AG04450 (cell line): ENCODE measurements around the gene PALM2AKAP2. TPM values are rescaled to one million over a fixed set of nuclear protein-coding genes. Genes with fewer than 3 reads are reported as not detected.

ENCODE experiments used
- CTCF ChIA-PET: fragments of 300-600, 350-600 bp; formaldehyde crosslinking; extraction: SDS; loops from one replicate; lab custom pipeline; 2022; ENCODE audit warnings: antibody characterized with exemption, inconsistent platforms; lab: Charles Lee
- POLR2A ChIA-PET: fragments of 350-600 bp; formaldehyde crosslinking; extraction: SDS; loops from one replicate; lab custom pipeline; 2021; ENCODE audit warnings: antibody characterized with exemption, inconsistent platforms; lab: Yijun Ruan, JAX
- DNase-seq: peaks from one replicate; pipeline ENCODE4 v3.0.0-alpha.2; 2011; ENCODE audit warnings: low read depth, low spot score
- H3K27ac ChIP-seq: one replicate; pipeline ENCODE4 v1.5.1; 2012; ENCODE audit warnings: low read depth, low read length, control low read depth
- H3K27me3 ChIP-seq: one replicate; pipeline ENCODE4 v1.6.0; 2012; ENCODE audit warnings: low read length; ENCODE audit not compliant: control insufficient read depth, insufficient read depth
- H3K4me3 ChIP-seq: 2 replicates; pipeline ENCODE4 v1.5.1; 2011; ENCODE audit warnings: mild to moderate bottlenecking, low read depth, low read length, control low read depth
- H3K9me3 ChIP-seq: 2 replicates; pipeline ENCODE4 v1.5.1; 2012; ENCODE audit warnings: low read length; ENCODE audit not compliant: control insufficient read depth, insufficient read depth
- CTCF ChIP-seq: IDR thresholded peaks from 2 replicates; pipeline ENCODE4 v1.5.1; 2011; ENCODE audit warnings: low read depth, low read length, control low read depth, inconsistent platforms
- polyA plus RNA-seq: library from polyadenylated mRNA; depleted of rRNA; stranded (reverse); fragments of >200 nt; gene quantifications from 2 replicates; pipeline ENCODE4 v1.2.3, GENCODE V29; 2011

The PALM2AKAP2 gene
- polyA plus RNA-seq, 1 experiment, result 4.6 TPM

- TF ChIP-seq CTCF, result no peak
- POLR2A ChIA-PET, result interaction anchor here (0.7 kb wide), 1 partner anchor 282 kb away, joined by 3 read pairs; no protein-coding TSS in a partner anchor
Measured at GRCh38 chr9:109769250-109769649, 10.7 kb upstream of the PALM2AKAP2 start.

GRCh38 chr9:109770101-109770500 lies 9.9 kb upstream of the PALM2AKAP2 start:
- ChIA-PET CTCF (interaction anchor here (1.2 to 1.8 kb wide), 2 partner anchors 47 to 133 kb away, joined by 3 to 5 read pairs; no protein-coding TSS in a partner anchor), POLR2A (interaction anchor here (0.7 kb wide), 1 partner anchor 282 kb away, joined by 3 read pairs; no protein-coding TSS in a partner anchor)
- Histone ChIP-seq H3K27me3 (no peaks in the 10 kb centered on the region), H3K27ac (no peak overlapping the region), H3K9me3 (no peaks in the 10 kb centered on the region), H3K4me3 (no peak overlapping the region)
- TF ChIP-seq CTCF, result no peak
- DNase-seq, result no peak

More at GRCh38 chr9:109769250-109769649, 10.7 kb upstream of the PALM2AKAP2 start:
- H3K4me3 ChIP-seq, result no peak overlapping the region
- no peak overlapping the region for H3K27ac ChIP-seq
- CTCF ChIA-PET, result interaction anchor here (0.7 kb wide), 1 partner anchor 119 kb away, joined by 3 read pairs; no protein-coding TSS in a partner anchor
- DNase-seq, result no peak
- H3K9me3 ChIP-seq, result no peaks in the 10 kb centered on the region
- no peaks in the 10 kb centered on the region for H3K27me3 ChIP-seq

- POLR2A ChIA-PET, result no interaction called here
- H3K9me3 ChIP-seq, result no peaks in the 10 kb centered on the region
- H3K4me3 ChIP-seq, result no peak overlapping the region
- CTCF ChIA-PET, result interaction anchor here (0.6 to 1.8 kb wide), 5 partner anchors 8 to 318 kb away, joined by 3 to 5 read pairs (median 3); partner anchors contain the start of gene PALM2AKAP2
- no peak overlapping the region for H3K27ac ChIP-seq
- TF ChIP-seq CTCF, result no peak
- peak; percentile 67 for DNase-seq
- no peaks in the 10 kb centered on the region for H3K27me3 ChIP-seq
Measured at GRCh38 chr9:109771087-109771486, 8.9 kb upstream of the PALM2AKAP2 start.

- Histone ChIP-seq H3K27me3 (no peaks in the 10 kb centered on the region), H3K27ac (peak overlapping the region; percentile 42), H3K9me3 (no peaks in the 10 kb centered on the region), H3K4me3 (no peak overlapping the region)
- POLR2A ChIA-PET, result no interaction called here
- no peak for DNase-seq
- no peak for TF ChIP-seq CTCF
- CTCF ChIA-PET, result interaction anchor here (0.7 to 1.8 kb wide), 3 partner anchors 8 to 46 kb away, joined by 3 to 5 read pairs (median 5); partner anchors contain the start of gene PALM2AKAP2
Measured at GRCh38 chr9:109771796-109772531, 8.0 kb upstream of the PALM2AKAP2 start.

- CTCF ChIA-PET, result interaction anchor here (1.5 kb wide), 1 partner anchor 43 kb away, joined by 3 read pairs; no protein-coding TSS in a partner anchor
- no peak for DNase-seq
- TF ChIP-seq CTCF, result no peak
Measured at GRCh38 chr9:109775516-109775915, 4.5 kb upstream of the PALM2AKAP2 start.

More at GRCh38 chr9:109775516-109775915, 4.5 kb upstream of the PALM2AKAP2 start:
- Histone ChIP-seq H3K4me3 (no peak overlapping the region), H3K27ac (no peak overlapping the region), H3K9me3 (no peaks in the 10 kb centered on the region), H3K27me3 (no peaks in the 10 kb centered on the region)
- POLR2A ChIA-PET, result no interaction called here
